GM18907 (cell line): ENCODE results near the gene CD7.

ENCODE experiments used
- ATAC-seq: cut with Tn5 transposase; IDR thresholded peaks from one replicate; pipeline ENCODE4 v1.9.1; 2021; ENCODE audit warnings: mild to moderate bottlenecking, moderate library complexity; ENCODE audit not compliant: unreplicated experiment

The CD7 gene

GRCh38 chr17:82329683-82330321, 12.4 kb upstream of the CD7 start:
- ATAC-seq = no peak

GRCh38 chr17:82328994-82329507, 11.6 kb upstream of the CD7 start:
- no peak for ATAC-seq

- ATAC-seq = no peak
Measured at GRCh38 chr17:82328141-82328993, 11.0 kb upstream of the CD7 start.

- no peak for ATAC-seq
Measured at GRCh38 chr17:82327757-82328140, 10.3 kb upstream of the CD7 start.

- no peak for ATAC-seq
Measured at GRCh38 chr17:82327289-82327688, 9.9 kb upstream of the CD7 start.

DNA sequence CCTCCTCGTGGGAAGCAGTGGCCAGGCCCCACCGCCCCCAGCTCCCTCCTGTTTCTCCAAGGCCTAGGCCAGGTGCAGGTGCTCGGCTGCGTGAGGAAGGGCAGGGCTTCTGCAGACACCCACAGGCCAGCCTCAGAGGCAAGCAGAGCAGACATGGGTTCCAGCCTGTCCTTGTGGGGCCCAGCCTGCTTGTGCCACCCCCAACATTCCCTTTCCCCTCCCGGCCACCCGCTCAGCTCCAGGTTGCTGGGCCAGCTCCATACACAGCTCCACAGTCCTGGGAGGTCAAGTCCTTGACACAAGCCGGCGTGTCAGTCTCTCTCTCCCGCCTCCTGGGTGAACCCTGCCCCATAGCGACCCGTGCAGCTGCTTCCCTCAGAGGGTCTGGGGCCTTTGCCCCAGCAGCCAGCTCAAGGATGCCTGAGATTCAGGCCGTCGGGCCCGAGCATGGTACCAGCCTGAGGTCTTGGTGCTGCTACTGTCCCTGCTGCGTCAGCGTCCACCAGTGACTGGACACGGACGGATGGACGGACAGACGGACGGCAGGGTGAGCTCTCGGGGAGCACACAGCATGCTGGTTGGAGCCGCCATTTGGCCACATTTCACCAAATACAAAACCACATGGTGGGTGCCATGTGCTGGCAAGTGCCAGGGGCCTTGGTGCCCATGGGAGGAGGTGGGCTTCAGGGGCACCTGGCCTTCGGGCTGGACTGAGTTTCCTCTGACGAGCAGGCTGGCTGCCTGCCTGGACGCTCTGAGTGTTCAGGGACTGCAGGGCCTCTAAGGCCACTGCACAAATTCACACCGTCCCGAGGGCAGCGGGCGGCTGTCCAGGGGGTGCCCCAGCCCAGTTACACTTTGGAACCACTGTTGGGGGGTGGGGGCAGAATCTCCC, 8.1 kb upstream of the CD7 start:
- ATAC-seq = no peak

DNA sequence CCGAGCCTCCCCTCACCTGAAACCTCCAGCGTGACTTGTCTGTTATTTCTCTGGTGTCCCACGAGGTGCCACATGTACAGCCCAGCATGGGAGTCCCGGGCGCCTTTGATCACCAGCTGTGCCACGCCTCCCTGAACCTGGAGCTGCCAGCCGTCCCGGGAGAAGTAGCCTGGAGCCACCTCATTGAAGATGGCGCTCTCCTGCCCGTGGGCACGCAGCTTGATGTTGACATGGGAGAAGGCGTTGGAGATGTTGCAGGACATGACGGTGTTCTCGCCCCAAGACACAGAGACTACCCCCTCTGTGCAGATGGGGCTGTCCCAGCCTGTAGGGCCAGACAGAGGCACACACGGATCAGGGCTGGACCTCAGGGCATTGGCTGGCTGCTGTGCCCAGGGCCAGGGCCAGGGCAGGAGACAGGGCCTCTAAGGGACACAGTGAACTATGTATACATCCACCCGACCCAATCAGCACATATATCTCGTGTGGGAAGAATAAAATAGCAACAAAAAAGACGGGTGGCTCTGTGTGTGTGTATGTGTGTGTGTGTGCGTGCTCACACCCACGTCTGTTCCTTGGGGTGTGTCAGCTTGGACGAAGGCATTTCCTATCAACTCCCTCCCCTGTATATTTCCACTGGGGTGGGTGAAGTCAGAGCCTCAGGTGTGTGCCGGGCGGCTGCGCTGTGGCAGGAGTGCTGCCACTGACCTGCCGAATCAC, 7.3 kb upstream of the CD7 start:
- no peak for ATAC-seq

- ATAC-seq = no peak
Measured at GRCh38 chr17:82323514-82324234, 6.3 kb upstream of the CD7 start.

GRCh38 chr17:82322526-82323453, 5.4 kb upstream of the CD7 start:
- no peak for ATAC-seq

DNA sequence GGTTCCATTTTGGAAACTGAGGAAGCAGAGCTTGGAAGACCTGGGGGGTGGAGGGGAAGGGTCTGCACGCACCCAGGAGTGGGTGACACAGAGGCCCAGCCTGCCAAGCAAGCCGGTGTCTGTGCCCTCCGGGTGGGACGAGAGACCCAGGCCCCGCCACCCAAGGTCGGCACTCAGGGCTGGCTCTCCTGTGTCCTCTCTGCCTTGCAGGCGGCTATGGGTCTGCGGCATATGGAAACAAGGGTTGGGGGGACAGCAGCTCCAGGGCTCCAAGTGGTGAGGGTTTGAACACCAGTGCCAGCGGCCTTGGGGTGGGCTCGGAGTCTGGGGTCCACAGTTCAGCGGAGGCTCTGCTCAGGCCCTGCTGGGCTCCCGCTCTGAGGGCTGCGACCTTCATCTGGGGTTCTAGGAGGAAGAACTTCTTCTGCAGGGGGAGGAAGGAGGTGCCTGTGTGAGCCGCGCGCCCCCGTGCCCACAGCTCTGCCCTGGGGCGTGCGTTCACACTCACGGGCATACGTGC, 4.6 kb upstream of the CD7 start:
- no peak for ATAC-seq

GRCh38 chr17:82320956-82321927, 3.8 kb upstream of the CD7 start:
- no peak for ATAC-seq

GRCh38 chr17:82320140-82320840, 2.9 kb upstream of the CD7 start:
- no peak for ATAC-seq

- ATAC-seq = no peak
Measured at GRCh38 chr17:82319619-82320062, 2.2 kb upstream of the CD7 start.

DNA sequence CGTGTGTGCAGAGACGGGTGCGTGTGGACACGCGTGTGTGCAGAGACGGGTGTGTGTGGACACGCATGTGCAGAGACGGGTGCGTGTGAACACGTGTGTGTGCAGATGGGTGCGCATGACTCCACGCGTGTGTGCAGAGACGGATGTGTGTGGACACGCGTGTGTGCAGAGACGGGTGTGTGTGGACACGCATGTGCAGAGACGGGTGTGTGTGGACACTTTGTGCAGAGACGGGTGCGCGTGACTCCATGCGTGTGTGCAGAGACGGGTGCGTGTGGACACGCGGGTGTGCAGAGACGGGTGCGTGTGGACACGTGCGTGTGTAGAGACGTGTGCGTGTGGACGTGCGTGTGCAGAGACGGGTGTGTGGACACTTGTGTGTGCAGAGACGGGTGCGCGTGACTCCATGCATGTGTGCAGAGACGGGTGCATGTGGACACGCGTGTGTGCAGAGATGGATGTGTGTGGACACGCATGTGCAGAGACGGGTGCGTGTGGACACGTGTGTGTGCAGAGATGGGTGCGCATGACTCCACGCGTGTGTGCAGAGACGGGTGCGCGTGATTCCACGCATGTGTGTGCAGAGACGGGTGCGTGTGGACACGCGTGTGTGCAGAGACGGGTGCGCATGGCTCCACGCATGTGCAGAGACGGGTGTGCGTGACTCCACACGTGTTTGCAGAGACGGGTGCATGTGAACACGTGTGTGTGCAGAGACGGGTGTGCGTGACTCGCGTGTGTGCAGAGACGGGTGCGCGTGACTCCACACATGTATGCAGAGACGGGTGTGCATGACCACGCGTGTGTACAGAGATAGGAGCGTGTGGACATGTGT, 1.6 kb upstream of the CD7 start:
- no peak for ATAC-seq

GRCh38 chr17:82318169-82318498, 726 bp upstream of the CD7 start:
- no peak for ATAC-seq
